Body of pancreas (tissue), 4 donors: ENCODE data around the gene KAZALD1. TPM values are rescaled to one million over a fixed set of nuclear protein-coding genes. Genes with fewer than 3 reads are reported as not detected.

Experiments
- ATAC-seq: fragments of 150-250 bp; one replicate; pipeline ENCODE4 v1.9.1; 2016
- DNase-seq, 4 donors: peaks; one replicate each; pipeline ENCODE4 v3.0.0-alpha.2; 2019
- H3K27ac ChIP-seq, 4 donors: fragments of 200-600 bp; sonication (generic); 1 replicate in 3 of 4; 2 replicates in 1 of 4; pipeline versions ENCODE4 v1.5.1 to v1.6.1; 2016 to 2019; ENCODE audit warnings: mild to moderate bottlenecking in 1 of 4, mixed read lengths in 1 of 4, moderate library complexity in 1 of 4
- H3K27me3 ChIP-seq, 2 donors: fragments of 200-600 bp; sonication (generic); one replicate each; pipeline ENCODE4 v1.6.0; 2016; ENCODE audit warnings: mild to moderate bottlenecking in 1 of 2
- H3K36me3 ChIP-seq, 2 donors: fragments of 200-600 bp; sonication (generic); replicated peaks in 1 of 2; 2 replicates each; pipeline ENCODE4 v1.5.1; 2016; ENCODE audit warnings: low read depth in 2 of 2; ENCODE audit not compliant: insufficient read depth in 1 of 2
- H3K4me1 ChIP-seq: fragments of 200-600 bp; sonication (generic); one replicate; pipeline ENCODE4 v1.6.0; 2016
- H3K4me3 ChIP-seq, 2 donors: fragments of 200-600 bp; sonication (generic); 1 replicate in 1 of 2; 2 replicates in 1 of 2; pipeline ENCODE4 v1.5.1; 2016 to 2019
- H3K9me3 ChIP-seq, 3 donors: fragments of 200-600 bp; sonication (generic); 1 replicate in 2 of 3; 2 replicates in 1 of 3; pipeline ENCODE4 v1.5.1; 2016
- POLR2A ChIP-seq, 3 donors: fragments of 450-650 bp; IDR thresholded peaks; one replicate each; pipeline ENCODE4 v1.6.1; 2016; ENCODE audit warnings: antibody characterized with exemption in 3 of 3, mild to moderate bottlenecking in 2 of 3
- WGBS, 2 donors: methylation state at CpG; one replicate each; pipeline ENCODE4 v1.1.5; 2017; 5-methylcytosine and 5-hydroxymethylcytosine counted together
- intact Hi-C: fragments of 100-400 bp; cut with DNase I; formaldehyde crosslinking; loops from one replicate; pipeline ENCODE4 v1.15.1; 2023
- total RNA-seq, 2 donors: library from RNA; depleted of rRNA; stranded (reverse); fragments of >200 nt; gene quantifications; one replicate each; pipeline ENCODE4 v1.1.0, GENCODE V29; 2016
- TF ChIP-seq, protein P1 (sequence below), 7 experiments: fragments of 450-650 bp in 4 of 7; fragments of 200-600 bp in 3 of 7; sonication (generic) in 3 of 7; IDR thresholded peaks; one replicate each; pipeline ENCODE4 v1.5.1; 2016 to 2019; ENCODE audit warnings: antibody characterized with exemption in 7 of 7

KAZALD1 gene
- total RNA-seq: 1 to 10 TPM; 1.6 to 1.8 TPM

- intact Hi-C loops: no loop called here
- ATAC-seq: no peak
- H3K4me1 ChIP-seq: peaks cover 51% of the 10 kb centered on the region
- DNase-seq: peak in 3 of 4 donors; percentile 18 to 33 (median 26)
- TF ChIP-seq, protein P1, sequence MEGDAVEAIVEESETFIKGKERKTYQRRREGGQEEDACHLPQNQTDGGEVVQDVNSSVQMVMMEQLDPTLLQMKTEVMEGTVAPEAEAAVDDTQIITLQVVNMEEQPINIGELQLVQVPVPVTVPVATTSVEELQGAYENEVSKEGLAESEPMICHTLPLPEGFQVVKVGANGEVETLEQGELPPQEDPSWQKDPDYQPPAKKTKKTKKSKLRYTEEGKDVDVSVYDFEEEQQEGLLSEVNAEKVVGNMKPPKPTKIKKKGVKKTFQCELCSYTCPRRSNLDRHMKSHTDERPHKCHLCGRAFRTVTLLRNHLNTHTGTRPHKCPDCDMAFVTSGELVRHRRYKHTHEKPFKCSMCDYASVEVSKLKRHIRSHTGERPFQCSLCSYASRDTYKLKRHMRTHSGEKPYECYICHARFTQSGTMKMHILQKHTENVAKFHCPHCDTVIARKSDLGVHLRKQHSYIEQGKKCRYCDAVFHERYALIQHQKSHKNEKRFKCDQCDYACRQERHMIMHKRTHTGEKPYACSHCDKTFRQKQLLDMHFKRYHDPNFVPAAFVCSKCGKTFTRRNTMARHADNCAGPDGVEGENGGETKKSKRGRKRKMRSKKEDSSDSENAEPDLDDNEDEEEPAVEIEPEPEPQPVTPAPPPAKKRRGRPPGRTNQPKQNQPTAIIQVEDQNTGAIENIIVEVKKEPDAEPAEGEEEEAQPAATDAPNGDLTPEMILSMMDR (IDR thresholded peaks at IDR 0.05): no peak
- no peak for TF ChIP-seq POLR2A (IDR thresholded peaks at IDR 0.05)
- 60 to 79% methylated on average over 31 of the region's 31 CpGs for WGBS, 2 donors
- peak within 1 kb of the TSS; percentile 78 to 97 (median 96) for H3K27ac ChIP-seq
- H3K36me3 ChIP-seq: no peaks in the 10 kb centered on the region
- no peaks in the 10 kb centered on the region for H3K9me3 ChIP-seq
- H3K27me3 ChIP-seq: no peaks in the 10 kb centered on the region
- H3K4me3 ChIP-seq: peak within 1 kb of the TSS; percentile 70 to 90
These were observed at the start of gene KAZALD1 for GRCh38 chr10:101061624-101062231. TSS of gene KAZALD1 (plus strand) at chr10:101061989. CDS start at chr10:101062593, 604 bp downstream.

- Histone ChIP-seq H3K27me3 (no peaks in the 10 kb centered on the region), H3K36me3 (no peaks in the 10 kb centered on the region), H3K4me3 (no peak overlapping the region), H3K4me1 (peaks cover 13% of the 10 kb centered on the region), H3K9me3 (no peaks in the 10 kb centered on the region), H3K27ac (peak overlapping the region in 2 of 4 donors; percentile 14 to 15)
- DNase-seq (peak; percentile 83 to 91 (median 89)), ATAC-seq (peak; percentile 81)
- TF ChIP-seq, protein P1 (IDR thresholded peaks at IDR 0.05): peak; percentile 71 to 98 (median 88)
- no peak for TF ChIP-seq POLR2A (IDR thresholded peaks at IDR 0.05)
- intact Hi-C loops: no loop called here
- 18 to 23% methylated on average over 11 to 14 of the region's 14 CpGs for WGBS, 2 donors
These were observed 49.0 kb upstream of the KAZALD1 start for GRCh38 chr10:101012525-101013364.

GRCh38 chr10:101013365-101013825 is 48.4 kb upstream of the KAZALD1 start:
- no peak overlapping the region for H3K27ac ChIP-seq
- H3K36me3 ChIP-seq: no peaks in the 10 kb centered on the region
- H3K27me3 ChIP-seq: no peaks in the 10 kb centered on the region
- intact Hi-C loops: no loop called here
- no peak overlapping the region for H3K4me3 ChIP-seq
- ATAC-seq (no peak), DNase-seq (no peak)
- TF ChIP-seq, protein P1 (IDR thresholded peaks at IDR 0.05): no peak
- no peak for TF ChIP-seq POLR2A (IDR thresholded peaks at IDR 0.05)
- H3K9me3 ChIP-seq: no peaks in the 10 kb centered on the region
- H3K4me1 ChIP-seq: peaks cover 13% of the 10 kb centered on the region
- 32 to 39% methylated on average over 9 of the region's 9 CpGs for WGBS, 2 donors

DNA sequence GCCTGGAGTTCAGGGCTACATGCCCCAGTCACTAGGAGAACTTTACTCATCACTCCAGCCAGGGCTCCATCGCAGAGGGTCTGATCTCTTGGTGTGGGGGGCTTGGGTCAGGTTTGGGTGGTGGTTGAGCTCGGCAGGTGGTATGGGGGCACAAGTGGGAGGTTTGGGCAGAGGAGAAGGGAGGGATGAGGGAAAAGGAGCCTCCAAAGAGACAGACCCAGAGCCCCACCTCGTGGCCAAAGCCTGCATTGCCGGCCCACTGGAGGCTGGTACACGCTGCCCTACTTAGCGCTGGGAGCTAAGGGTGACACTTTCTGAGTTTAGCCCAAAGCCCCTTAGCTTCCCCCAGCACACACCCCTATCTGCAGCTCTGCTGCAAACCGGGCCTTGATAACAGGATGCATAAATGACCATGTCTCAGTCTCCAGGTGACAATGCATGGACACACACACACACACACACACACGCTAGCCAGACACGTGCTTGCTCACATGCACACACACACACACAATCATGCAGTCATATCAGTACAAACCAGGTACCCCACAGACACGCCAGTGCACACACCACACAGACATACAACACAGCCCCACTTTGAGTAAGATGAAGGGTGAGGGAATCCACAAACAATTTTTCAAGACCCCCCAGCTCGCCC is 47.4 kb upstream of the KAZALD1 start:
- Histone ChIP-seq H3K9me3 (no peaks in the 10 kb centered on the region), H3K36me3 (no peaks in the 10 kb centered on the region), H3K27me3 (no peaks in the 10 kb centered on the region), H3K4me1 (peaks cover 13% of the 10 kb centered on the region), H3K4me3 (no peak overlapping the region), H3K27ac (no peak overlapping the region)
- no peak for TF ChIP-seq POLR2A (IDR thresholded peaks at IDR 0.05)
- TF ChIP-seq, protein P1 (IDR thresholded peaks at IDR 0.05): peak; percentile 82 to 95 (median 91)
- 5 to 7% methylated on average over 8 to 11 of the region's 11 CpGs for whole genome bisulfite sequencing, 2 donors
- DNase-seq: peak; percentile 81 to 91 (median 86)
- peak; percentile 70 for ATAC-seq
- intact Hi-C loops: no loop called here
